Osteoblast (primary cell): ENCODE measurements around the gene CD80. TPM values are rescaled to one million over a fixed set of nuclear protein-coding genes. Genes with fewer than 3 reads are reported as not detected.

Source experiments
- DNase-seq: peaks from one replicate; pipeline ENCODE4 v3.0.0; 2011; ENCODE audit warnings: low spot score, mixed read lengths; ENCODE audit not compliant: insufficient read length; ENCODE audit errors: missing footprints
- H2AFZ ChIP-seq: 2 replicates; pipeline ENCODE4 v1.6.0; 2011; ENCODE audit warnings: mild to moderate bottlenecking, low read length
- H3K27ac ChIP-seq: 2 replicates; pipeline ENCODE4 v1.5.1; 2011; ENCODE audit warnings: mild to moderate bottlenecking, low read depth, low read length, moderate library complexity
- H3K27me3 ChIP-seq: 2 replicates; pipeline ENCODE4 v1.6.0; 2012; ENCODE audit warnings: mild to moderate bottlenecking, control low read depth, inconsistent platforms, low read length, moderate library complexity; ENCODE audit not compliant: insufficient read depth
- H3K36me3 ChIP-seq: 2 replicates; pipeline ENCODE4 v1.5.1; 2011; ENCODE audit warnings: mild to moderate bottlenecking, low read length, control low read depth, moderate library complexity; ENCODE audit not compliant: insufficient read depth
- H3K4me1 ChIP-seq: 2 replicates; pipeline ENCODE4 v1.5.1; 2011; ENCODE audit warnings: mild to moderate bottlenecking, low read length, control low read depth, moderate library complexity; ENCODE audit not compliant: insufficient read depth
- H3K4me2 ChIP-seq: 2 replicates; pipeline ENCODE4 v1.6.0; 2011; ENCODE audit warnings: mild to moderate bottlenecking, low read length; ENCODE audit not compliant: insufficient read depth
- H3K4me3 ChIP-seq: fragments of 200-600 bp; sonication (generic); 3 replicates; pipeline ENCODE4 v1.5.1; 2012; ENCODE audit warnings: mild to moderate bottlenecking, low read length, inconsistent platforms; ENCODE audit not compliant: insufficient read depth
- H3K79me2 ChIP-seq: 2 replicates; pipeline ENCODE4 v1.6.0; 2012; ENCODE audit warnings: mild to moderate bottlenecking, low read length, control low read depth, inconsistent platforms; ENCODE audit not compliant: insufficient read depth
- H3K9me3 ChIP-seq: 2 replicates; pipeline ENCODE4 v1.5.1; 2011; ENCODE audit warnings: low read depth, low read length, control low read depth
- H4K20me1 ChIP-seq: 2 replicates; pipeline ENCODE4 v1.6.0; 2012; ENCODE audit warnings: mild to moderate bottlenecking, low read length, control low read depth; ENCODE audit not compliant: insufficient read depth
- total RNA-seq: library from RNA; depleted of rRNA; stranded (reverse); fragments of >200 nt; gene quantifications from 2 replicates; pipeline ENCODE4 v1.2.3, GENCODE V29; 2012
- TF ChIP-seq, protein P1 (sequence below): IDR thresholded peaks from 2 replicates; pipeline ENCODE4 v1.5.1; 2011; ENCODE audit warnings: mild to moderate bottlenecking, low read depth, low read length, moderate library complexity; ENCODE audit errors: extremely low read depth

CD80 gene
- total RNA-seq, 1 donor = 2.5 TPM

DNA sequence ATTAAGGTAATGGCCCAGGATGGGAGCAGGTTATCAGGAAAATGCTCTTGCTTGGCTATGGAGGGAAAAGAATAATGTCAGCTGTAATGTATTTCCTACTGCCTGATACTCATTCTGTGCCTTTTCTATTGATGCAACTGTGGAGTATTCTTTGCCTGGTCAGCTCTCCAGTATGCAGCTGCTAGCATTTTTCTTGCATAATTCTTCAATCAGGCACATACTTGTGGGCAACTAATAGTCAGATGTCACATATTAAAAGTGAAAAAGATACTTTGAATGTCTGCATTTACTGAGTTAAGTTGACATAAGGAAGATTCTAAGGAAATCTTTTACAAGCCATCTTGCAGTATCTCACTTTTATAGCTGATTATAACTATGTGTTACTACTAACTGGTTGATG lies 29.5 kb downstream of the CD80 start:
- H3K4me2 ChIP-seq = peak overlapping the region; percentile 55
- H4K20me1 ChIP-seq = no peaks in the 10 kb centered on the region
- TF ChIP-seq, protein P1, sequence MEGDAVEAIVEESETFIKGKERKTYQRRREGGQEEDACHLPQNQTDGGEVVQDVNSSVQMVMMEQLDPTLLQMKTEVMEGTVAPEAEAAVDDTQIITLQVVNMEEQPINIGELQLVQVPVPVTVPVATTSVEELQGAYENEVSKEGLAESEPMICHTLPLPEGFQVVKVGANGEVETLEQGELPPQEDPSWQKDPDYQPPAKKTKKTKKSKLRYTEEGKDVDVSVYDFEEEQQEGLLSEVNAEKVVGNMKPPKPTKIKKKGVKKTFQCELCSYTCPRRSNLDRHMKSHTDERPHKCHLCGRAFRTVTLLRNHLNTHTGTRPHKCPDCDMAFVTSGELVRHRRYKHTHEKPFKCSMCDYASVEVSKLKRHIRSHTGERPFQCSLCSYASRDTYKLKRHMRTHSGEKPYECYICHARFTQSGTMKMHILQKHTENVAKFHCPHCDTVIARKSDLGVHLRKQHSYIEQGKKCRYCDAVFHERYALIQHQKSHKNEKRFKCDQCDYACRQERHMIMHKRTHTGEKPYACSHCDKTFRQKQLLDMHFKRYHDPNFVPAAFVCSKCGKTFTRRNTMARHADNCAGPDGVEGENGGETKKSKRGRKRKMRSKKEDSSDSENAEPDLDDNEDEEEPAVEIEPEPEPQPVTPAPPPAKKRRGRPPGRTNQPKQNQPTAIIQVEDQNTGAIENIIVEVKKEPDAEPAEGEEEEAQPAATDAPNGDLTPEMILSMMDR = no peak
- H3K4me3 ChIP-seq = no peak overlapping the region
- H3K36me3 ChIP-seq = peaks cover 6% of the 10 kb centered on the region
- H3K79me2 ChIP-seq = no peaks in the 10 kb centered on the region
- peak overlapping the region; percentile 29 for H2AFZ ChIP-seq
- peak overlapping the region; percentile 24 for H3K27ac ChIP-seq
- H3K9me3 ChIP-seq = no peaks in the 10 kb centered on the region
- H3K4me1 ChIP-seq = peaks cover 11% of the 10 kb centered on the region
- H3K27me3 ChIP-seq = no peaks in the 10 kb centered on the region
- peak; percentile 38 for DNase-seq

GRCh38 chr3:119527714-119528113 lies 31.7 kb downstream of the CD80 start:
- Histone ChIP-seq H3K79me2 (no peaks in the 10 kb centered on the region), H3K4me1 (peaks cover 11% of the 10 kb centered on the region), H3K9me3 (no peaks in the 10 kb centered on the region), H3K27ac (no peak overlapping the region), H2AFZ (no peak overlapping the region), H3K4me3 (no peak overlapping the region), H4K20me1 (no peaks in the 10 kb centered on the region), H3K4me2 (no peak overlapping the region), H3K36me3 (peaks cover 19% of the 10 kb centered on the region), H3K27me3 (no peaks in the 10 kb centered on the region)
- TF ChIP-seq, protein P1 = no peak
- no peak for DNase-seq

DNA sequence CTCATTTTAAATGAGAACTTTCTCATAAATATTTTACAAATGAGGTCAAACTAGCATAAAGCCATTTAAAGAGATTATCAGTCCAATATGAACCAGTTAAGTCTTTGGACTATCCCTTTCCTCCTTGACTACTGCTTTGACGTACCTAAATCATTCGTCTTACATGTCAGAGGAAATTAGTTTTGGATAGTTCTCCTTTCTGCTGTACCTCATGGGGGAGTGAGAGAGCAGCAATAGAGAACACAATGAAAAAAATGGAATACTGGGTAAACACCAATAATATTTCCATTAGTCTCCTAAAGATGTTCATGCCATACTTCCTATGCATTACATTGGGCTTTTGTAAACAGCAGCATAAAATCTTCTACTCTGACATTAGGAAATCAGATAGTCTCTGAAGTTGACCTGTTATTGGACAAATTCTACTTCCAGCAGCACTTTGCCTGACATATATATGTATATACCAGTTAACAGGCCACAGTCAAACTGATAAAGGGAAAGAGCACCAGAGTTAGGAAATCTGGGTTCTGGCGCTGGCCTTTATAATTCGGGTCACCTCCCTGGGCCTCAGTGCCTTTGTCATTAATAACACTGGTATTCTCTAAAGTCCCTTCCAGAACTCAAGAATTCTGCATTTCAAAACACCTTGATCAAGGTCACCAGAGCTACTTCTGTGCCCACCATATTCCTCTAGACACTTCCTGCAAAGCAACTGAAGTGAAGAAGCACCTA lies 34.3 kb downstream of the CD80 start:
- Histone ChIP-seq H3K27me3 (no peaks in the 10 kb centered on the region), H3K4me2 (no peak overlapping the region), H3K27ac (no peak overlapping the region), H3K4me3 (no peak overlapping the region), H3K9me3 (no peaks in the 10 kb centered on the region), H3K79me2 (no peaks in the 10 kb centered on the region), H3K4me1 (peaks cover 7% of the 10 kb centered on the region), H3K36me3 (peaks cover 26% of the 10 kb centered on the region), H2AFZ (no peak overlapping the region), H4K20me1 (no peaks in the 10 kb centered on the region)
- peak; percentile 67 for DNase-seq
- TF ChIP-seq, protein P1 = peak; percentile 57

DNA sequence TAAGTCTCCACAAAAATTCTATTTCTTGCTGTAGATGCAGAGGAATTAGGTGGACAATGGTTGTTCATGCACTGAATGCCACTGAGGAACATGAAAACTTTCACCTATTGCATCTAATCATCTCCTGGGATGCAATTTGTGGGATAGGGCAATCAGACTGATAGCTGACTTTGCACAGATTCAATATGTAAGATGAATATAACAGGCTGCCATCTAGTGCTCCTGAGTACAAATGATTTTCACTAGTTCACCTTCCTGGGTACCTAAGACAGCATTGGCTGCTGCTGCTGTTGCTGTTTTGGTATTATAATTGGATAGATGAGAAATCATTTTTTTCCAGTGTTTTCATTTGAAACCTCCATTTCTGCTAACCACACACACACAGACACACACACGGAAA lies 41.4 kb downstream of the CD80 start:
- Histone ChIP-seq H3K9me3 (no peaks in the 10 kb centered on the region), H3K27me3 (no peaks in the 10 kb centered on the region), H3K36me3 (peaks cover 67% of the 10 kb centered on the region), H3K27ac (no peak overlapping the region), H3K4me2 (no peak overlapping the region), H4K20me1 (no peaks in the 10 kb centered on the region), H3K4me1 (no peaks in the 10 kb centered on the region), H3K79me2 (no peaks in the 10 kb centered on the region), H2AFZ (no peak overlapping the region), H3K4me3 (no peak overlapping the region)
- DNase-seq = no peak
- TF ChIP-seq, protein P1 = no peak
